Activated T-helper 1 cell treated with Interleukin-2 at 50 U/mL for 16 hours (primary cell): ENCODE results near the gene IFNK.

Source experiments
- DNase-seq: peaks from one replicate; pipeline ENCODE4 v3.0.0-alpha.2; 2020; ENCODE audit warnings: low read depth

The IFNK gene

DNA sequence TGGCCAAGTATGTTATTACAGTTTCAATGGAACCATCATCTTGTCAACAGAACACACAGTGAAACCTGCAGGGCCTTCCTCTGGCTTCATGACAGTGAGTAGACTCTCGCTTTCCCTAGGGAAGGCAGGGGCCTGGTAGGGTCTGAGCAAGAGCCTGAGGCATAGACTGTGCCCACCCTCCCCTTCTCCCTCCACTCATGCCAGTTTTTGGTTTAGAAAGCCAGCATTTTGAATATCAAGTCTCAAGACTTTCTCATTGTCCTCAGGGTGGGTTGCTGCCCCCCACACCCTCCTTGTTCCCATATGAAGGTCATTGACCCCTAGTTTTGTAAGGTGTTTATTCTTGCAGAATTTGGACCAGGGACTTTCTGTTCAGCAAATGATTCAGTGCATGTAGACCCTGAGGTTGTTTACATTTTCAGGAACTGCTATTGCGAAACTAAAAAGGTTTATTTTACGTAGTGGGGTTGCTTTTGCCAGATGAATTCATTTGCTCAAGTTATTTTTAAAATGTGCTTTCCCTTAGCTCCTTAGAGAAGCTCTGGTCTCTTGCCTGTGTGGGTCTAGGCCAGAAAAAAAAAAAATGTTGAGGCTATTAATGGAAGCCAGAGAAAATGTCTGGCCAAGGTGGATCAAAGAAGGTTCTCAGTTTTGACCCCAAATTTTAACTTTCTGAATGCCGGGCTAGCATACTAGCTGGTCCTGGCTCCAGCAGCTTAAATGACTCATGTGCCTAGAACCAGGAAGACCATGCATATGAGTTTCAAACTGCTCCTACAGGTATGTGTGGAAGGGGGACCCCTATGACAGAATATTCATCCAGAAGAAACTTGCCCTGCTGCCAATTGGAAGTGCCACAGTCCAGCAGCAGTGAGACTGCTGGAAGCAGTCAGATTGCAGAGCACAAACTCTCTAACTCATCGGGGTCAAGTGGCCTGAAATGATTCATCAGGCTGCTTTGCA lies 15.7 kb downstream of the IFNK start:
- no peak for DNase-seq

DNA sequence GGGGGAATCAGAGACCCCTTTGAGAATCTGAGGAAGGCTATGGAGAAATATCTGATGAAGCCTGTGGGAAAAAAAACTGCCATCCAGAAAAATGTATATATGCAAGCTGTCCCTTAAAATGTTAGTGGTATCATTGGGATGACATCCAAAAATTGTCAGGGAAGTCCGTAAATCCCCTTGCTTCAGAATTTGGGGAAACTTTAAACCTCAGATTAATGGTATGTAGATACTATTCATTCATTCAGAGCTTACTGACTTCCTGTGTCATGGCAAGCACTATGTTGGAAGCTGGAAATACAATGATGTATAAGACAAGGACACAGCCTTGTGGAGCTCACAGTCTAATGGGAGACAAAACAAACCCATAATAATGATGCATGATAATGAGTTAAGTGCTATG lies 16.4 kb downstream of the IFNK start:
- no peak for DNase-seq

DNA sequence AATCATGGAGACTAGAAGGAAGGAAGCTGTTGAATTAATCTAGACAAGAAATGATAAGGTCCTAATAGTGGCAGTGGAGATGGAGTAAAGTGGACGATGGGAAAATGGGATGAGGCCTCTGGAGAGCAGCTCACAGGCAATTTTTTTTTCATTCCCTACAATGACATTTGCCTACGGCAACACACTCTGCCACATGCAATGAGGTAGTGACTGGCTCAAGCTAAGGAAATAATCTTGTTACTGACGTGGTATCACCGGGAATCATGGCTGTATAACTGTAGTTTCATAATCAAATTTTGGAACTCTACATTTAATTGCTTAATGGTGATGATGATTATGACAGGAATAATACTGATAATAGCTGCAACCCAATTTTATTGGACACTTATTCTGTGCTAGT lies 17.6 kb downstream of the IFNK start:
- DNase-seq = no peak

DNA sequence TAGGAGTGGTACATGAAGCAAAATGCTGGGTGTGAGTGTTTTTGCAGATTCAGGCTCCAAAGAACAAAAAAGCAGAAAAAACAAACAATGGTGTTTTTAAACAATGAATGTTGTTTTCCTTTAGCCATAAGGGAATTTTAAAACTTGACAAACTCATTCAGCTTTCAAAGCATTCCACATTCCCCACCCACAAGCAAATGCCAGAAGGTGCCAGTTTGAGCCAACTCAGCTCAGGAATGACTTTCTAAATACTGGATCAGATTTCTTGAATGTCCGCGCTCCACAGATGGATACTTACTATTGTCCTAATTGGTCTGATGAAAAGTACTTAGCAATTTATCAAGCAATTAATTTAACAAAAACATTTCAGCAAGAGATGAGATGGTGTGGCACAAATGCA lies 18.4 kb downstream of the IFNK start:
- no peak for DNase-seq

DNA sequence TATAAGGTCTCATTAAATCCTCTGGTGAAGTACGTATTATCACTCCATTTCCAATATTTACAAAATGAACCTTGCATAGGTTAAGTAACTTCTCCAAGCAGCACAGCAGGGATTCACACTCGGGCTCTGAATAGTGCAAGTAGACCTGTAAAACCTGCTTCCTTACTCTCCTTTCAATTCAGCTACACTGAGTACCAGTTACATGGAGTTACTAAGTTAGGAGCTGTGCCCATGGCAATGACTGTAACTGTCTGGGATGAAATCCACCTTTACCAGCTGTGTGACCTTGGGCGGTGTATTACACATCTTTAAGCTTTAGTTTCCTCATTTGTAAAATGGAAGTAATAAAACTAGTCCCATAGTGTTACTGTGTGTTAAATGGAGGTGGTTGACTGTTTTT lies 21.4 kb downstream of the IFNK start:
- no peak for DNase-seq

DNA sequence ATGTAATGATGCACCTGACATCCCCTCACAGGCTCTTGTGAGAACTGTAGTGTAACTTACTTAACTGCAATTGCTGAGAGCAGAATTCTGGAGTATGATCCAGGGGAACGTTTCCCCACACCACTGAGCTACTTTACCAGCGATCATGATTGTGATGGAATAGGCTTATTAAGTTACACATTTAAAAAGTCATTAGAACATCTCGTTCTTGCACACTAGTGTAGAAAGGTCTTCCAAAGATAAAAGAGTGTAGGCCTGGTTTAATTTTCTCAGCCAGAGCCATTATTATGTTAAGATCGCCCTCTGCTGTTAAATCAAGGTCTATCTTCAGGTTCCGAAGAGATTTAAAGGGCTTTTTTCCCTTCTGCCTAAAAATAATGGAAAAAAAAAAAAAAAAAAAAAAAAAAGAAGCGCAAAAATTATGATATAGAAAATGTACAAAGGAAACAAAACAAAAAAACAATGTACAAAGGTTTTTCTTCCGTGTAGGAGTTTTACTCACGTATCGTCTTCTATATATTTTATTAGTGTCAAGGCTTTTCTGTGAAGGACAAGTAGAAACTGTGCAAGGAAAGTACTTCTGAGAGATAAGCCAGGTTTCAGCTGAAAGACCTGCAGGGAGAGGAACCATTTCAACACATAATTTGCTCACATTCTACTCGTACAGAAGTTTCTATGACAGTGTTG lies 24.1 kb downstream of the IFNK start:
- no peak for DNase-seq

DNA sequence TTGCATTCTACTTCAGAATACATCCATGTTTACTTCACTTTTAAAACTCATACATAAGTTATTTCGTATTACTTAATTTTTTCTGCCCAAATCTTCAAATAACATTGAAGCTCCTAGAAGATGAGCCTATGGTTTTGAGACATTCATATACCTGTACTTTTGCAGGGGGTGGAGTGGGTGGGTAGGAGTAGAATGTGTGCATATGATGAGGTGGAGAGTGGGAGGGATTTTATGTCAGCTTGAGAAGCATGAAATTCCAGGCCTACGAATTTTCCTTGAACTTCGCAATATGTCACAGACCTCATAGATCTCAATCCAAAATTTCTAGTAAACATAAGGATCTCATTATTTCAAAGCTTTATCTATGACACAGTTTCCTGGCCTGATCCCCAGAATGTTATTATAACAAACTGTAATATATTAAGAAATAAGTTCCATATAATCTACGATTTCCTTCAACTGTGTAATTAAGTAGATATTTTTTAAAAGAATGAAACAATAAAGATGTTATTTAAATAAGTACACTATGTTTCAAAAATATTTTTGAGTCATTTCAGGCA lies 25.2 kb downstream of the IFNK start:
- DNase-seq = no peak

DNA sequence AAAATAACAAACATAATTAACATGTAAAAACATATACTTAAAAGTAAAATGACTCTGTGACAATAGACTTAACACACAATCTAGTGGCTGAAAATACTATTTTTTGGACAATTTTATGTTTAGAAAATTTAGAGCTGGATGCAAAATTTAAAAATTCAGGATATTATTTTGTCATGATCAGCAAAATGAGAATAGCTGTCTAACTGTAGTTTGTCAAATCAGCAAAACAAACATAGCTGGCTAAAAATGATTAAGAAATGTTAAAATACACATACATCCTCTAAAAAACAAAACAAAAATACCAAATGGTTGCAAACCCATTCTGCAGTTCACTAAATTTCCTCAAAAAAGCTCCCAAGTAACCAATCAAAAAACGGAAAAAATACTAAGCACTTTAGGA lies 30.6 kb downstream of the IFNK start:
- DNase-seq = no peak

DNA sequence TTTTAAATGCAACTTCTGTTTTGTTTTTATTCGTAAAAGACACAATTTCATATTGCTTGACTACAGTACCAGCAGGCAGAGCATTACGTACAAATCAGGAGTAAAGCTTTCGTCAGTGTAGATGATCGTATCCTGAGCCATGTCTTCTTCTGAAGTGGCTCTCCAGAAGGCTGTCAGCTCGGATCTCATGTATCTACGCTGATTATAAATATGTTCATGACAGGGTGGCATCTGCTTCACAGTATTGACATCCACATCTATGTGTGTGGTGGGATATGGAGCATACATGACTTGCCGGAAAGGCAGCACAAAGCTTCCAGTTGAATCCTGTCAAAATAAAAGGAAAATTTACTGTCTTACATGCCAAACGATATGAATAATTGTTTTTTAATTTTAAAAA lies 32.4 kb downstream of the IFNK start:
- DNase-seq = no peak

DNA sequence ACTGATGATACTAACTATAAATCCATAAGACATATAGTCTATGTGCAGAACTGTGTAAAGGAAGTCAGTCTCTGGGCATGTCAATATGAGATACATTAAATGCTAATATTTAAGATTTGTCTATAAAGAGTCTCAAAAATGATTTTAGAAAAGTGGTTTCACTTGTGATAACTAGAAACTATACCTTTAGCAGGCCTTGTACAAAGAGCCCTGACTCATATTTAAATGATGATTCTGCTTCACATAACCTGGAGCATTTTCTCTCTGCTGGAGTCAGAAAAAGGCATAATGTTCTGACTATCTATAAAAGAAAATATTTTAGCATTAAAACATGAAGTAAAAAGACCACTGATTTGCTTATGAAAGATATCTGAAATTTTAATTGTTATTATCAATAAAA lies 34.2 kb downstream of the IFNK start:
- no peak for DNase-seq

DNA sequence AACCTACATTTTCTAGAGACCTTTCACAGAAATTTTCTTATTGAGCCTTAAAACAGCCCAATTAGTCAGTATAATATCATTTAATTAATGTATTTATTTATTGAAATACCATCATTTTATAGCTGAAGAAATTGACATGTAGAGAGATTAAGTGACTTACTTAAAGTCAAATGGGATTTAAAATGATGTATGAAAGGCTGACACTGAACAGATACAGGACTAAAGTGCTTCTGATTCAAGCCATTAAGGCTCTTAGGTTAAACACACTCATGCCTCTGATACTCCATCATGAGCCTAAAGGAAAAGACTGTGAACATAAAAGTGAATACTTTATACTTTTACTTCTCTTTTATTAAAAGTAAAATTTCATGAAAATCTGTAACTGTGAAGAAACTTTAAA lies 36.4 kb downstream of the IFNK start:
- no peak for DNase-seq

DNA sequence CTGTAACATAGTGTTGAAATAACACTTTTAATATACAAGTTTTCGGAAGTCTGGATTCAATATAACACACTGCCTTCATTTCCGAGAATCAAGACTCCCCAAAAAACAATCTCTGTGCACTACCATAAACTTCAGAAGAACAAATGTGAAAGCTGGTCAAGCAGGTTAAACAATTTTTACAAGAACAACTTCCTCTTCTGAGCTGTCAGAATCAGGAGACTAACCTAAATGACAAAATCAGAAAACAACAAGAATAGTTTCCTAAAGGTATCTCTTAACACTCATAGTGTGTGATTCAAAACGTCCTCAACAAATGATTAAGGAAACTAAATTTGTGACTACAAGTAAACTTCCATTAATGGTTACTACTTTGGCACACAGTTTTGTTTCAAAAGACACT lies 37.6 kb downstream of the IFNK start:
- DNase-seq = no peak

DNA sequence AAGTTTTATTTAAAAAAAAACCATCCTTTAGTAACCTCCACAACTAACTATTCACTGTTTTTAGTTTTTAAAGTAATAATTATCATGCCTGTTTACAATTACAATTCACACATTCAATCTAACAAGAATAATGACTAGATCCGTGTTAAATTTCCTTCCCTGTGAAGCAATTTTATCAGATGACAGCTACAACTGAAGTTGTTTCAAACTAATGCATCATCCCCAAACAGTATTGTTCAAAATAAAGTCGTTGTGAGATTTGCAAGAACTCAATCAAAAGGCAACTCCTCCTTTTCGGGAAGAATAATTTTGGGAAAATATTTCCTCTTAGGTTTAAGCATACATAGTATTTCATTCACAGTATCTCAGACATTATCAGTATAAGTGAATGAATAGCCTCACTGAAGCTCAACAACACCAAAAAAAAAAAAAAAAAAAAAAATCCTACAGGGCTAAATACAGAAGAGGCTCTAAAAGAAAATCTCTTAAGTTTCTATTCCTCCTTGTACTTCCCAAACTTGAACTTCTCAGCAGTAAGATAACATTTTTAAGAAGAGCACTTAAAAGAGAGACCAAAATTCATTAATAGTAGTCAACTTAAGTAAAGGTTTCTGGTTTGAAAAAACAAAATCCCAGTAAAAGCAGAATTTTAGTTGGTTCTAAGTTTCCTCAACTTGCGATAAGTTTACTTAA lies 39.8 kb downstream of the IFNK start:
- no peak for DNase-seq

DNA sequence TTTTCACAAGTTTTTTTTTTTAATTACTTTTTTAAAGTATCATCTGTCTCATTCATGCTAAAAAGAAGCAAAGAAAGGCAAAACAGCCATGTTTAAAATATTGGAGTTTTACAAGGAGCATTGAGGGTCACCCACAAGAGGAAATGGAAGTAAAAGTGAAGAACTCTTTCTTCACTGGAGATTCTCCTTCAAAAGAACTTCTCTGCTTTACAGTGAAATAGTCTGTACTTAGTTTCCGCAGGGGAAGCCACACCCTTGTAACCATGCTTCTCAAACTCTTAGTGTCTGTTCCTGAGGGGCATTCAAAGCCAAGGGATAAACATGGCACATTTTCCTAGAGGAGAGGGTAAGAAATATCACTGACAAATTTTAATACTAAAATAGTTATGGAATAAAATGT lies 40.6 kb downstream of the IFNK start:
- DNase-seq = no peak

DNA sequence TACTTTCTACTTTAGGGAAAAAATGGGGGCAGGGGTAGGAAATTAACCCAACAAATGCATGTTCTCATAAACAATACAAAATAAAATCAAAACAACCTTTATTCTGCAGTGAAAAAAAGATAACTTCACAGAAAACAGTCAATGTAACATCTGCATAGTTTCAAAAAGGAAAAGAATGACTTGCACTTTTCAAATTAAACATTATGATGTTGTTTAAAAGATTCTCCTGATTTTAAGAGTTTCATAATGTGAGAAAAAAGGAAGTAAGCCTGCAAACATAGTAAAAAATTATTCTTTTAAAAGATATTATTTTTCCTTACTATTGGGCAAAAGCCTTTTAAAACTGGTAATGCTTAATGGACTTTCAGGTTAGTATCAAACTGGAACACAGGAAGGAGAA lies 41.6 kb downstream of the IFNK start:
- DNase-seq = no peak

DNA sequence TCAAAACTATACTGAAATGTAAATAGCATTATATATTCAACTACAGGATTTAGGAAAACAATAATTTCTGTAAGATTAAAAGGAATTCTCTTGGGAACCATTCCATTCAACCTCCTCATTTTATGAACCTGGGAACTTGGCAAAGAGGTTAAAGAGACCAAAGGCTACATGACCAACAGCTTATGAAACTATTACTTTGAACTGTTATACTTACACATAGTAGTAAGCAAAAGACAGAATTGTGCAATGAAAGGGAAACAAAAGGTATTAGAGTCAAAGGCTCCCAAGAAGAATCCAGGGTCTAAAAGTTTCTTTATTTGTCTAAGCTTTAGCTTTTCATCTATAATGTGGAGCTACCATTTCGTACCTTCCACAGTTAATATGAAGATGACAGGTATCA lies 42.0 kb downstream of the IFNK start:
- DNase-seq = no peak

DNA sequence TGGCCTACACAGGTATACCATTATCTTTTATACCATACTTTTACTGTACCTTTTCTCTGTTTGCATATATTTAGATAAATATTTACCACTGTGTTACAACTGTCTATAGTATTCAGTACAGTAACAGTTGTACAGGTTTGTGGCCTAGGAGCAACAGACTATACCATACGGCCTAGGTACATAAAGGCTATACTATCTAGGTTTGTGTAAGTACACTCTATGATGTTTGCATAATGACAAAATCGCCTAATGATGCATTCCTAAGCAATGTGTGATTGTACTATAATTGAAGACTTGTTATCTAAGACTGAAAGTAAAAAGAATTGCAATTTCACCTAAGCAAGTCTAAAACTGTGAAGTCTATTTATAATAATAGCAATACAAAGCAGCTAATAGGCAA lies 45.3 kb downstream of the IFNK start:
- DNase-seq = no peak

DNA sequence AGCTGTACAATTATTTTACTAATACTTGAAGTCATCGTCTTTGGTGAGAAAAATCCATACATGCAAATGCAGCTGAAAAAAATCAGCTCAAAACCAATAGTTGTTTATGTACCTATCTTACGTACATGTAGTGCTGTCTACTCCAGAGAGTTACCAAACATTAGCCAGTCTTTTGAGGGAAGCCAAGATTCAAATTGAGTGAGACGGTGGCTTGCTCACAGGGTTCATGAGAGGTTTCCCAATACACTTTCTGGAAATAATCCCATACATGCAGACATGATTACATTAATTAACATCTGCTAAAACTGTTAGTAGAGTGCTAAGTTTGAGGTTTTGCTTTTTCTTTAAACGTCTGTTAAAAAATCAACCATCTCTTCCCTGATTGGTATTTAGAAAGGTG lies 46.9 kb downstream of the IFNK start:
- DNase-seq = no peak

DNA sequence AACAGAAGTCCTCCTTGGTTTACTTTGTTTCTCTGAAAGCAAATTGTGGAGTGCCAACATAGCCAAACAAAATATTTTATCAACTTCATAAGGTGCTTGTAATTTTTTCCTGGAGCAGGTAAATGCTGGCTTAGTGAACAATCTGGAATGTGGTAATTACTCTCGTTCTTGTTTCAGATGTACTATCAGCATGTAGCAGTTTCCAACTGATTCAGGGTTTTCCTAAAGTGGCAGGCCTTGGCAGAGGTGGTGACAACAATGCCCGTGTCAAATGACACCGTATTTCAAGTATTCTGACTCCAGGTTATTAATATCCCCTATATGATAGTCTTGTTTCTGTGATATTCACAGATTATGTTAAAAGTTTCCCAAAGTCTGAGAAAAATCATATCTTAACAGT lies 48.0 kb downstream of the IFNK start:
- DNase-seq = no peak

DNA sequence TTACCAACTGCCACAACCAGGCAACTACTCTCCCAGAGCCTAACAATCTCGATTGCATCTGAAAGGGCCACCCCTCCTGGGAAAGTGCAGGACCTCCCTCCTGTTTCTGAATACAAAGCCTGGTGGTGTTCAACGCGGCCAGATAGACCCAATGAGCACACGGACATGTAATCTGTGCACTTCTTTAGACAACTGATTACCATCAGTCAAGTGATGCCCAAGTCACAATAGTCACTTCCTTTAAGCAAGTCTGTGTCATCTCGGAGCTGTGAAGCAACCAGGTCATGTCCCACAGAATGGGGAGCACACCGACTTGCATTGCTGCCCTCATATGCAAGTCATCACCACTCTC lies 48.5 kb downstream of the IFNK start:
- DNase-seq = peak; percentile 31

DNA sequence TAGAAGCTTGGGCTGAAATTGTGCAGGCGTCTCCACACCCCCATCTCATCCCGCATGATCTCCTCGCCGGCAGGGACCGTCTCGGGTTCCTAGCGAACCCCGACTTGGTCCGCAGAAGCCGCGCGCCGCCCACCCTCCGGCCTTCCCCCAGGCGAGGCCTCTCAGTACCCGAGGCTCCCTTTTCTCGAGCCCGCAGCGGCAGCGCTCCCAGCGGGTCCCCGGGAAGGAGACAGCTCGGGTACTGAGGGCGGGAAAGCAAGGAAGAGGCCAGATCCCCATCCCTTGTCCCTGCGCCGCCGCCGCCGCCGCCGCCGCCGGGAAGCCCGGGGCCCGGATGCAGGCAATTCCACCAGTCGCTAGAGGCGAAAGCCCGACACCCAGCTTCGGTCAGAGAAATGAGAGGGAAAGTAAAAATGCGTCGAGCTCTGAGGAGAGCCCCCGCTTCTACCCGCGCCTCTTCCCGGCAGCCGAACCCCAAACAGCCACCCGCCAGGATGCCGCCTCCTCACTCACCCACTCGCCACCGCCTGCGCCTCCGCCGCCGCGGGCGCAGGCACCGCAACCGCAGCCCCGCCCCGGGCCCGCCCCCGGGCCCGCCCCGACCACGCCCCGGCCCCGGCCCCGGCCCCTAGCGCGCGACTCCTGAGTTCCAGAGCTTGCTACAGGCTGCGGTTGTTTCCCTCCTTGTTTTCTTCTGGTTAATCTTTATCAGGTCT lies 49.0 kb downstream of the IFNK start, which contains the start of gene C9orf72:
TSS of gene C9orf72 (minus strand) at position 564 of the 716 bp plus-strand sequence. CDS start 6,361 bp downstream, outside the sequence.
- DNase-seq = peak; percentile 86
